ENCODE results near the gene SEC16B.

GRCh38 chr1:177914603-177915002 is 55.3 kb downstream of the SEC16B start:
- no peak for TF ChIP-seq ZNF747 (tag by site-specific recombination; IDR thresholded peaks at IDR 0.05)
- TF ChIP-seq SETDB1 (IDR thresholded peaks at IDR 0.05; ENCODE audit: insufficient read length, low read length): no peak
- TF ChIP-seq CTCF (tag by site-specific recombination; IDR thresholded peaks at IDR 0.05): no peak
- no peak for TF ChIP-seq SP2 (tag by site-specific recombination; IDR thresholded peaks at IDR 0.05)
- no peak for TF ChIP-seq ZBTB21 (tag by site-specific recombination; IDR thresholded peaks at IDR 0.05)
- no peak for TF ChIP-seq BCL11A (tag by site-specific recombination; IDR thresholded peaks at IDR 0.05; ENCODE audit: low read depth)
- TF ChIP-seq ZNF501 (tag by site-specific recombination; IDR thresholded peaks at IDR 0.05): no peak
- no peak for TF ChIP-seq ZNF558 (tag by site-specific recombination; IDR thresholded peaks at IDR 0.05)

Data from HEK293 (cell line).